ENCODE results near the gene TACO1. TPM values are rescaled to one million over a fixed set of nuclear protein-coding genes. Genes with fewer than 3 reads are reported as not detected.

Gene TACO1
- total RNA-seq, 2 donors from 2014 or later = 34.1 to 51.6 TPM

DNA sequence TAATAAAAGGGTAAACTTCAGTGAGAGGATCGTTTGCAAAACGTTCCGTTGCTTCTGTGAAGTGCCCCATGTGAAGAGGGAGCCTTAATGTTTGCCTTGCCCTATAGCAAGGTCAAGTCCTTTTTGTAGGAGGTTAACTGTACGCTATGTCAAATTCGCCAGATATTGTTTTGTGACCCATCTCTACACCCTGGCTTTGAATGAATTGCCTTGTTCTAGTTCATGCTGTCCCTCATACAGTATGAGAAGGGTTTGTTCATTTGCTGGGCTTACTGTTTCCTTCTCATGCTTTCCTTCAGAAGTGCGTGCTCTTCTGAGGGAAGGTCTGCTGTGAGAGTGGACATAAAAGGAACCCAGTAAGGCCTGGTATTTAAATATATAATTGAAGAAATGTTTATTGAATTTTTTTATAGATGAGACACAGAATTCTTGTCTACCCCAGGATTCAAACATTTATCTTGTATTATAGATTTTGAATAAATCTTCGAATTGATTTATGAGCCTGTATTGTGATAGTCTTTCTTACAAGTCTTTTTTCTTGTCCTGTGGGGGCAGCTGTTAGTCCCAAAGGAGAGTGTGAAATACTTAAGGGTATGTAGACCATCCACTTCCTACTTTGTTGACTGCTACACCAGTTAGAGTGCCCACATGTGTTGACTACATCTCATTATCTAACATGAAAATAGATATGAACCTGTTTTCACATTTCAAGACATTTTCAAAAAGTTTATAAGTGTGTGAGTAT lies 23.3 kb downstream of the TACO1 start:
- H3K9ac ChIP-seq (ENCODE audit: low read depth in 2 of 2, low read length in 2 of 2) = peak overlapping the region in 1 of 2 donors; percentile 88
- no peaks in the 10 kb centered on the region for H3K9me3 ChIP-seq
- TF ChIP-seq CTCF (IDR thresholded peaks at IDR 0.05) = no peak
- intact Hi-C loops (cut with DNase I) = loop anchor here (10.0 kb wide), 1 partner anchor 211 kb away; no protein-coding TSS in a partner anchor
- peaks cover 10% of the 10 kb centered on the region for H3K4me1 ChIP-seq
- H3K27ac ChIP-seq = peak overlapping the region; percentile 70
- no peaks in the 10 kb centered on the region for H3K36me3 ChIP-seq
- peak overlapping the region; percentile 91 for H3K4me3 ChIP-seq
- H3K27me3 ChIP-seq = no peaks in the 10 kb centered on the region
- no peak for DNase-seq

GRCh38 chr17:63624531-63624880 lies 23.8 kb downstream of the TACO1 start:
- DNase-seq = no peak

DNA sequence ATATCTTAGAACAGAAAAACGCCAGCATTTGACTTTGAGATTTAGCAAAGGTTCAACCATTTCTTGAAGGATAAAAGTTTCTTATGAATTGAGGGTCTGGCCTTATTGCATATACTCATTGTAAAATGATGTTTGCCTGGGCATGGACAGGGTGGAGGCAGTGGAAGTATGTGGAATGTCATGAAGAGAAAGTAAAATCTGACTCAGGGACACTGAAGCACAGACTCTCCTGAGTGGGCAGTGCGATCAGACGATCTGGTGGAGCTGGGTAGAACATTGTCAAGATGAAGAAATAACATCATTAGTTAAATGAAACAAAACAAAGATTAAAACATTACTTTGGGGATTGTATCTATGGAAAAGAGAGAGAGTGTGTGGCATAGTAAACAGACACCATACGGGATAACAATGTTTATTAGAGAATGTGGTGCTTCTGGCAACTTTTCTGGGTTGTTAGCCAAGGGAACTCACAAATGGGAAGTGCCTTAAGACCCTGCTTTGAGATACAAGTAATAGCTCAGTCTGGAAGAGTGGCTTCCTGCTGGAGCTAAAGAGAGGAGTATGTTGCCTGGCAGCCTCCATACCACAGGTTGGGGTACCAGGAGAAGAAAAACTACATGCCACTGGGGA lies 26.0 kb downstream of the TACO1 start:
- no peak for TF ChIP-seq CTCF (IDR thresholded peaks at IDR 0.05)
- no peak overlapping the region for H3K27ac ChIP-seq
- H3K36me3 ChIP-seq = no peaks in the 10 kb centered on the region
- intact Hi-C loops (cut with DNase I) = loop anchor here (10.0 kb wide), 1 partner anchor 208 kb away; no protein-coding TSS in a partner anchor
- H3K4me3 ChIP-seq = no peak overlapping the region
- no peaks in the 10 kb centered on the region for H3K9me3 ChIP-seq
- no peaks in the 10 kb centered on the region for H3K27me3 ChIP-seq
- DNase-seq = no peak
- H3K4me1 ChIP-seq = peaks cover 10% of the 10 kb centered on the region
- no peak overlapping the region for H3K9ac ChIP-seq (ENCODE audit: low read depth in 2 of 2, low read length in 2 of 2)

More at GRCh38 chr17:63624531-63624880, 23.8 kb downstream of the TACO1 start:
- Histone ChIP-seq H3K4me3 (no peak overlapping the region), H3K9me3 (no peaks in the 10 kb centered on the region), H3K36me3 (no peaks in the 10 kb centered on the region), H3K9ac (ENCODE audit: low read depth in 2 of 2, low read length in 2 of 2) (peak overlapping the region in 1 of 2 donors; percentile 19), H3K27ac (no peak overlapping the region), H3K4me1 (peaks cover 10% of the 10 kb centered on the region), H3K27me3 (no peaks in the 10 kb centered on the region)
- no peak for TF ChIP-seq CTCF (IDR thresholded peaks at IDR 0.05)
- intact Hi-C loops (cut with DNase I) = loop anchor here (10.0 kb wide), 1 partner anchor 210 kb away; no protein-coding TSS in a partner anchor

DNA sequence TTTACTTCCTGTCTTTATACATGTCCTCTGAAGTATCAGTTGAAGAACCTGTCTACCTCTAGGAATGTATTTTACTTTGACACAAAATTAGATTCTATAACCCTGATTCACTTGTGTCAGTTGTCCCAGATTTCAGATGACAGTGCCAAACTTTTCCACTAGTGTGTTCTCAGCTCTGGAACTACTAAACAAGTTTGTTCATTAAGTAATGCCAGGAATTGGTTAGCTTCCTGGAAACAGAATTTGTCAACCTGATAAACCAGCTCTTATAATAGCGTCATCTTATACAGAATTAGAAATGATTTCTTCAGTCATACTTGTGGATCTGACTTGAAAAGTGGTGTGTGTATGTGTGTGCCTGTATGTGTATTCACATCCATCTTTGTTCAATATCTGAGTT lies 28.9 kb downstream of the TACO1 start:
- DNase-seq = no peak
- TF ChIP-seq CTCF (IDR thresholded peaks at IDR 0.05) = no peak
- Histone ChIP-seq H3K4me1 (no peaks in the 10 kb centered on the region), H3K4me3 (no peak overlapping the region), H3K9me3 (no peaks in the 10 kb centered on the region), H3K27me3 (no peaks in the 10 kb centered on the region), H3K36me3 (peaks cover 9% of the 10 kb centered on the region), H3K27ac (no peak overlapping the region), H3K9ac (ENCODE audit: low read depth in 2 of 2, low read length in 2 of 2) (no peak overlapping the region)
- intact Hi-C loops (cut with DNase I) = loop anchor here (10.0 kb wide), 1 partner anchor 205 kb away; no protein-coding TSS in a partner anchor

DNA sequence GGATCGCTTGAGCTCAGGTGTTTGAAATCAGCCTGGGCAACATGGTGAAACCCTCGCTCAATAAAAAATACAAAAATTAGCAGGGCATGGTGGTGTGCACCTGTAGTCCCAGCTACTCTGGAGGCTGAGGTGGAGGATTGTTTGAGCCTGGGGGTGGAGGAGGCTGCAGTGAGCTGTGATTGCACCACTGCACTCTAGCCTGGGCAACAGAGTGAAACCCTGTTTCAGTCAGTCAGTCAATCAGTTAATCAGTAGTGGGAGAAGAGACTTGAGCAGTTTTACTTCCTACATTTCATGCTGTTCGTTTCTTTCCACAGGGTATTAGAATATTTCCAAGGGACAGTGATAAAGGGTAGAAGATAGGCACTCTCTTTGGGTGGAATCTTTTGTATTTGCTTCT lies 30.4 kb downstream of the TACO1 start:
- H3K4me1 ChIP-seq = no peaks in the 10 kb centered on the region
- H3K9ac ChIP-seq (ENCODE audit: low read depth in 2 of 2, low read length in 2 of 2) = no peak overlapping the region
- H3K9me3 ChIP-seq = no peaks in the 10 kb centered on the region
- H3K36me3 ChIP-seq = peaks cover 9% of the 10 kb centered on the region
- H3K4me3 ChIP-seq = no peak overlapping the region
- DNase-seq = no peak
- no peak for TF ChIP-seq CTCF (IDR thresholded peaks at IDR 0.05)
- intact Hi-C loops (cut with DNase I) = no loop called here
- H3K27me3 ChIP-seq = no peaks in the 10 kb centered on the region
- no peak overlapping the region for H3K27ac ChIP-seq
